ENCODE data around the gene KCNJ2.
A peak's percentile ranks its signal among the peaks of the same experiment; 100 is the strongest.

The KCNJ2 gene

DNA sequence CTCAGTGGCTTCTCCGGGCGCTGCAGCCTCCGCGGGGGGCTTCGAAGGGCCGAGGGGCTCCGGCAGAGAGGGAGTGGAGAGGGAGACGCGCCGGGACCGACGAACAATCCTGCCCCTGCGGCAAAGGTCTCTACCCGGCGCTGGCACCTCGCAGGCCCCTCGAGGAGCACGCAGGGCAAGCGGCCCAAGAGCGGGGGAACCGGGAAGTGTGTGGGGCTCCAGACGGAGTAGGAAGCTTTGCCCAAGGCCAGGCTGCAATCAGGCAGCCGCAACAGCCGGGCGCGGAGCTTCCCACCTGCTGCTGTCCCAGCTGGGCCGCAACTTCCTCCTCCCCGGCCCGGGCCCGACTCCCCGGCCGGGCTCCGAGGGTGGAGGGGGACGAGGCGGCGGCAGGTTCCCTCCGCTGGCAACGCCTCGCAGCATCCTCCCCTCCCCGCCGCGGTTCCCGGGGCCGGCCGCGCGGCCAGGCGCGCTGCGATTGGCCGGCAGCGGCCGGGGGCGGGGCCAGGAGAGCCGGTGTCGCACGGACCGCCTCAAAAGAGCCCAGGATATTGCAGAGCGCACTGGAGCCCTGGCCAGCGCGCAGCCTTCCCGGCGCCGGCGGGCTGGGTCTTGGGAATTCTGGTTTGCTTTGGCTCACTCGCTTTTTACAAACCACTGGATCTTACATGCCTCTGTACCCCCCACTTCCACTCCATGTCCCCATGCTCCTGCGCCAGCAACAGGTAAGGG lies at the start of gene KCNJ2:
TSS of gene KCNJ2 (plus strand) at position 556 of the 732 bp plus-strand sequence. CDS start 5,508 bp downstream, outside the sequence.
- peak within 1 kb of the TSS; percentile 53 for H3K4me3 ChIP-seq (ENCODE audit: control insufficient read depth, low read depth, low read length)
- TF ChIP-seq, protein P1, sequence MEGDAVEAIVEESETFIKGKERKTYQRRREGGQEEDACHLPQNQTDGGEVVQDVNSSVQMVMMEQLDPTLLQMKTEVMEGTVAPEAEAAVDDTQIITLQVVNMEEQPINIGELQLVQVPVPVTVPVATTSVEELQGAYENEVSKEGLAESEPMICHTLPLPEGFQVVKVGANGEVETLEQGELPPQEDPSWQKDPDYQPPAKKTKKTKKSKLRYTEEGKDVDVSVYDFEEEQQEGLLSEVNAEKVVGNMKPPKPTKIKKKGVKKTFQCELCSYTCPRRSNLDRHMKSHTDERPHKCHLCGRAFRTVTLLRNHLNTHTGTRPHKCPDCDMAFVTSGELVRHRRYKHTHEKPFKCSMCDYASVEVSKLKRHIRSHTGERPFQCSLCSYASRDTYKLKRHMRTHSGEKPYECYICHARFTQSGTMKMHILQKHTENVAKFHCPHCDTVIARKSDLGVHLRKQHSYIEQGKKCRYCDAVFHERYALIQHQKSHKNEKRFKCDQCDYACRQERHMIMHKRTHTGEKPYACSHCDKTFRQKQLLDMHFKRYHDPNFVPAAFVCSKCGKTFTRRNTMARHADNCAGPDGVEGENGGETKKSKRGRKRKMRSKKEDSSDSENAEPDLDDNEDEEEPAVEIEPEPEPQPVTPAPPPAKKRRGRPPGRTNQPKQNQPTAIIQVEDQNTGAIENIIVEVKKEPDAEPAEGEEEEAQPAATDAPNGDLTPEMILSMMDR (conservative IDR thresholded peaks at IDR 0.05; ENCODE audit: control insufficient read depth, insufficient read depth, low read depth, low read length) = no peak
- peak; percentile 50 for DNase-seq (ENCODE audit: low read depth)

DNA sequence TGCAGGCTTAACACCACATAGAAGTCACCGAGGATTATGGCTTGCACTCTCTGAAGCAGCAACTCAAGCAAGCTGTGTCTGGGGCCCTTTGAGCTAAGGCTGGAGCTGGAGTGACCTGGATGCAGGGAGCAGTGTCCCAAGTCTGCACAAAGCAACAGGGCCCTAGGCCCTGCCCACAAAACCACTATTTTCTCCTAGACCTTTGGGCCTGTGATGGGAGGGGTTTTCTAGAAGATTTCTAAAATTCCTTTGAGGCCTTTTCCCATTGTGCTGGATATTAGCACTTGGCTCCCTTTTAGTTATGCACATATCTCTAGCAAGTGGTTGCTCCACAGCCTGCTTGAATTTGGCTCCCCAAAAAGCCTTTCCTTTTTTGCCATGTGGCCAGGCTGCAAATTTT lies 49.8 kb upstream of the KCNJ2 start:
- DNase-seq (ENCODE audit: low read depth) = no peak
- no peak overlapping the region for H3K4me3 ChIP-seq (ENCODE audit: control insufficient read depth, low read depth, low read length)
- TF ChIP-seq, protein P1 (conservative IDR thresholded peaks at IDR 0.05; ENCODE audit: control insufficient read depth, insufficient read depth, low read depth, low read length) = no peak

DNA sequence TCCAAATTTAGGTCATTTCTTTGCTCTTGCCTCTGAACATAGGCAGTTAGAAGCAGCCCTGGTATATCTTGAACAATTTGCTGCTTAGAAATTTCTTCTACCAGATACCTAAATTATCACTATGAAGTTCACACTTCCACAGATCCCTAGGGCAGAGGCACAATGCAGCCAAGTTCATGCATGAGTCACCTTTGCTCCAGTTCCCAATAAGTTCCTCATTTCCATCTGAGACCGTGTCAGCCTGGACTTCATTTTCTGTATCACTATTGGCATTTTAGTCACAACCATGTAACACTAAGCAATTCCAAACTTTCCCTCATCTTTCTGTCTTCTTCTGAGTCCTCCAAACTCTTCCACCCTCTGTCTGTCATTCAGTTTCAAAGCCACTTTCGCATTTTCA lies 49.3 kb upstream of the KCNJ2 start:
- DNase-seq (ENCODE audit: low read depth) = peak; percentile 30
- TF ChIP-seq, protein P1 (conservative IDR thresholded peaks at IDR 0.05; ENCODE audit: control insufficient read depth, insufficient read depth, low read depth, low read length) = no peak
- H3K4me3 ChIP-seq (ENCODE audit: control insufficient read depth, low read depth, low read length) = no peak overlapping the region

DNA sequence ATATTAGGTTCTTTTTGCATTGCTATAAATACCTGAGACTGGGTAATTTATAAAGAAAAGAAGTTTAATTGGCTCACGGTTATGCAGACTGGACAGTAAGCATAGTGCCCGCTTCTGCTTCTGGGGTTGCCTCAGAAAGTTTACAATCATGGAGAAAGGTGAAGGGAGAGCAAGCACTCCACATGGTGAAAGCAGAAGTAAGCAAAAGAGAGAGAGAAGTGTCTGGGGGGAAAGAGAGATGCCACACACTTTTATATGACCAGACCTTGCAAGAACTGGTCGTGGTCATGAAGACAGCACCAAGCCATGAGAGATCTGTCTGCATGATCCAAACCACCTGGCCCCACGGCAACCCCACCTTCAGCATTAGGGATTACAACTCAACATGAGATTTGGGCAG lies 48.9 kb upstream of the KCNJ2 start:
- TF ChIP-seq, protein P1 (conservative IDR thresholded peaks at IDR 0.05; ENCODE audit: control insufficient read depth, insufficient read depth, low read depth, low read length) = no peak
- no peak overlapping the region for H3K4me3 ChIP-seq (ENCODE audit: control insufficient read depth, low read depth, low read length)
- no peak for DNase-seq (ENCODE audit: low read depth)

DNA sequence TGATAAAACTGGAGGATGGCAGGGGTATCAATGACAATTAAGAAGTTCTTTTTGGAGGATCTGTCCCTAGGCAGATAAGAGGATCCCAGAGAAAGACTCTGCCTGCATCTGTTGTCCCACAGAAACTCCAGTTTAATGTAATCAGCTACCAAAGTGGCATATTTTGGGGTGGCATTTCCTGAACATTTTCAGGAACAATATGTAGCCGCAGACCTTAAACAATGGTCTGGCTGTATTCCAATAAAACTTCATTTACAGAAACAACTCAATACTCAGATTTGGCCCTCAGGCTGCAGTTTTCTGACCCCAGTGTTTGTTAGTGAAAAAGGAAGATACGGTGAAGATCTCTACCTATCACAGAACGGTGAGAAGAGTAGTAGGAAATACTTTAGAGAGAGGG lies 48.2 kb upstream of the KCNJ2 start:
- no peak for DNase-seq (ENCODE audit: low read depth)
- H3K4me3 ChIP-seq (ENCODE audit: control insufficient read depth, low read depth, low read length) = no peak overlapping the region
- TF ChIP-seq, protein P1 (conservative IDR thresholded peaks at IDR 0.05; ENCODE audit: control insufficient read depth, insufficient read depth, low read depth, low read length) = no peak

DNA sequence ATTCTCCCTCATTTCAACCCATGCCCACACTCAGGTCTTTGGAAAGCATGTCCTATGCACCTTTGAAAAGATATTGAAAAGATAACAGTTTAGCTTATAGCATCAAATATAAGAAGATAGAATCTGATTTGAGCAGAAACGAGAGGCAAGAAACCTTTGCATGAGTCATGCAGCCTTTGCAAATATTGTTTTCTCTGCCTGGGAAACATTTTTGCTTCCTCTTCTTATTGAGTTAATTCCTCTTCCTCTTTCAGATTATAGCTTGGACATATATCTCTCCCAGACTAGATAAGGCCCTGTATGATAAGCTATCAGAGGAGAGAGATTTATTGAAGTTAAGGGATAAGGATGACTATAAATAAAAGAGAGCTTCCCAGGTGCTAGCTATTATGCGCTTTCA lies 46.1 kb upstream of the KCNJ2 start:
- TF ChIP-seq, protein P1 (conservative IDR thresholded peaks at IDR 0.05; ENCODE audit: control insufficient read depth, insufficient read depth, low read depth, low read length) = no peak
- no peak overlapping the region for H3K4me3 ChIP-seq (ENCODE audit: control insufficient read depth, low read depth, low read length)
- DNase-seq (ENCODE audit: low read depth) = no peak
